Measurements from ENCODE around the gene TMPRSS11A. TPM values are rescaled to one million over a fixed set of nuclear protein-coding genes. Genes with fewer than 3 reads are reported as not detected.

Gene TMPRSS11A
- total RNA-seq, 2 experiments from 2014 or later, result not detected

- Mint-ChIP-seq H3K36me3 (no peaks in the 10 kb centered on the region), H3K4me3 (no peak overlapping the region), H3K27me3 (peaks cover 4% of the 10 kb centered on the region), H3K27ac (no peak overlapping the region), H3K9me3 (no peaks in the 10 kb centered on the region), H3K4me1 (no peaks in the 10 kb centered on the region)
- POLR2A ChIA-PET, result no interaction called here
- DNase-seq, result no peak
- ATAC-seq (ENCODE audit: low read depth), result no peak
Measured at GRCh38 chr4:67899096-67899495, 64.2 kb downstream of the TMPRSS11A start.

GRCh38 chr4:67897686-67898085 is 65.6 kb downstream of the TMPRSS11A start:
- H3K27me3 Mint-ChIP-seq, result peaks cover 3% of the 10 kb centered on the region

GRCh38 chr4:67896421-67897065 is 66.8 kb downstream of the TMPRSS11A start:
- DNase-seq (no peak), ATAC-seq (ENCODE audit: low read depth) (no peak)
- Mint-ChIP-seq H3K4me1 (no peaks in the 10 kb centered on the region), H3K36me3 (no peaks in the 10 kb centered on the region), H3K4me3 (no peak overlapping the region), H3K27ac (no peak overlapping the region), H3K27me3 (no peaks in the 10 kb centered on the region), H3K9me3 (no peaks in the 10 kb centered on the region)
- POLR2A ChIA-PET, result no interaction called here

More at GRCh38 chr4:67897686-67898085, 65.6 kb downstream of the TMPRSS11A start:
- DNase-seq, result no peak
- Mint-ChIP-seq H3K4me1 (no peaks in the 10 kb centered on the region), H3K9me3 (no peaks in the 10 kb centered on the region), H3K27ac (no peak overlapping the region), H3K36me3 (no peaks in the 10 kb centered on the region), H3K4me3 (no peak overlapping the region)
- ATAC-seq (ENCODE audit: low read depth), result no peak
- POLR2A ChIA-PET, result no interaction called here

GRCh38 chr4:67894659-67895058 is 68.6 kb downstream of the TMPRSS11A start:
- POLR2A ChIA-PET, result no interaction called here

GRCh38 chr4:67892905-67893304 is 70.4 kb downstream of the TMPRSS11A start:
- POLR2A ChIA-PET, result no interaction called here
- ATAC-seq (ENCODE audit: low read depth) (no peak), DNase-seq (no peak)
- no peaks in the 10 kb centered on the region for H3K27me3 Mint-ChIP-seq
- H3K36me3 Mint-ChIP-seq, result no peaks in the 10 kb centered on the region
- H3K4me1 Mint-ChIP-seq, result peaks cover 3% of the 10 kb centered on the region
- no peaks in the 10 kb centered on the region for H3K9me3 Mint-ChIP-seq
- H3K4me3 Mint-ChIP-seq, result no peak overlapping the region
- no peak overlapping the region for H3K27ac Mint-ChIP-seq

More at GRCh38 chr4:67894659-67895058, 68.6 kb downstream of the TMPRSS11A start:
- peaks cover 3% of the 10 kb centered on the region for H3K4me1 Mint-ChIP-seq
- no peaks in the 10 kb centered on the region for H3K9me3 Mint-ChIP-seq
- no peaks in the 10 kb centered on the region for H3K27me3 Mint-ChIP-seq
- DNase-seq (no peak), ATAC-seq (ENCODE audit: low read depth) (no peak)
- H3K27ac Mint-ChIP-seq, result no peak overlapping the region
- H3K4me3 Mint-ChIP-seq, result no peak overlapping the region
- no peaks in the 10 kb centered on the region for H3K36me3 Mint-ChIP-seq

GRCh38 chr4:67892253-67892652 is 71.0 kb downstream of the TMPRSS11A start:
- no peak for ATAC-seq (ENCODE audit: low read depth)
- Mint-ChIP-seq H3K9me3 (no peaks in the 10 kb centered on the region), H3K27ac (no peak overlapping the region), H3K4me3 (no peak overlapping the region), H3K4me1 (peaks cover 3% of the 10 kb centered on the region), H3K27me3 (no peaks in the 10 kb centered on the region), H3K36me3 (no peaks in the 10 kb centered on the region)
- no peak for DNase-seq
- POLR2A ChIA-PET, result no interaction called here

- Mint-ChIP-seq H3K27ac (no peak overlapping the region), H3K4me3 (no peak overlapping the region), H3K9me3 (no peaks in the 10 kb centered on the region), H3K27me3 (no peaks in the 10 kb centered on the region), H3K4me1 (peaks cover 3% of the 10 kb centered on the region), H3K36me3 (no peaks in the 10 kb centered on the region)
- ATAC-seq (ENCODE audit: low read depth) (no peak), DNase-seq (no peak)
- POLR2A ChIA-PET, result no interaction called here
Measured at GRCh38 chr4:67891645-67892044, 71.6 kb downstream of the TMPRSS11A start.

- Mint-ChIP-seq H3K27me3 (peaks cover 6% of the 10 kb centered on the region), H3K4me3 (no peak overlapping the region), H3K9me3 (no peaks in the 10 kb centered on the region), H3K27ac (no peak overlapping the region), H3K36me3 (no peaks in the 10 kb centered on the region), H3K4me1 (peaks cover 3% of the 10 kb centered on the region)
- DNase-seq (no peak), ATAC-seq (ENCODE audit: low read depth) (no peak)
- POLR2A ChIA-PET, result no interaction called here
Measured at GRCh38 chr4:67886281-67886680, 77.0 kb downstream of the TMPRSS11A start.

GRCh38 chr4:67885762-67886161 is 77.5 kb downstream of the TMPRSS11A start:
- Mint-ChIP-seq H3K27me3 (peaks cover 6% of the 10 kb centered on the region), H3K9me3 (no peaks in the 10 kb centered on the region), H3K27ac (no peak overlapping the region), H3K4me1 (peaks cover 3% of the 10 kb centered on the region), H3K4me3 (no peak overlapping the region), H3K36me3 (no peaks in the 10 kb centered on the region)
- POLR2A ChIA-PET, result no interaction called here
- no peak for DNase-seq
- no peak for ATAC-seq (ENCODE audit: low read depth)

GRCh38 chr4:67884701-67885100 is 78.6 kb downstream of the TMPRSS11A start:
- H3K36me3 Mint-ChIP-seq, result no peaks in the 10 kb centered on the region

GRCh38 chr4:67883902-67884301 is 79.4 kb downstream of the TMPRSS11A start, which contains the start of gene TMPRSS11D:
TMPRSS11D (minus strand) TSS chr4:67884002; CDS start chr4:67883933, 69 bp downstream.
- Mint-ChIP-seq H3K9me3 (peaks cover 2% of the 10 kb centered on the region), H3K27ac (no peak within 1 kb of the TSS), H3K36me3 (no peaks in the 10 kb centered on the region), H3K4me3 (no peak within 1 kb of the TSS), H3K4me1 (no peaks in the 10 kb centered on the region), H3K27me3 (peaks cover 6% of the 10 kb centered on the region)
- POLR2A ChIA-PET, result no interaction called here
- DNase-seq (no peak), ATAC-seq (ENCODE audit: low read depth) (no peak)

More at GRCh38 chr4:67884701-67885100, 78.6 kb downstream of the TMPRSS11A start:
- peaks cover under 1% of the 10 kb centered on the region for H3K4me1 Mint-ChIP-seq
- POLR2A ChIA-PET, result no interaction called here
- no peak overlapping the region for H3K4me3 Mint-ChIP-seq
- H3K27ac Mint-ChIP-seq, result no peak overlapping the region
- no peaks in the 10 kb centered on the region for H3K9me3 Mint-ChIP-seq
- peaks cover 6% of the 10 kb centered on the region for H3K27me3 Mint-ChIP-seq
- DNase-seq, result no peak
- ATAC-seq (ENCODE audit: low read depth), result no peak

- Mint-ChIP-seq H3K36me3 (no peaks in the 10 kb centered on the region), H3K9me3 (peaks cover 2% of the 10 kb centered on the region), H3K4me3 (no peak overlapping the region), H3K27ac (no peak overlapping the region), H3K27me3 (peaks cover 6% of the 10 kb centered on the region), H3K4me1 (no peaks in the 10 kb centered on the region)
- POLR2A ChIA-PET, result no interaction called here
- DNase-seq (no peak), ATAC-seq (ENCODE audit: low read depth) (no peak)
Measured at GRCh38 chr4:67883458-67883857, 79.8 kb downstream of the TMPRSS11A start.

GRCh38 chr4:67880866-67881610 is 82.3 kb downstream of the TMPRSS11A start:
- H3K36me3 Mint-ChIP-seq, result no peaks in the 10 kb centered on the region
- DNase-seq (no peak), ATAC-seq (ENCODE audit: low read depth) (no peak)
- POLR2A ChIA-PET, result no interaction called here
- peaks cover 6% of the 10 kb centered on the region for H3K27me3 Mint-ChIP-seq
- no peaks in the 10 kb centered on the region for H3K4me1 Mint-ChIP-seq
- H3K27ac Mint-ChIP-seq, result no peak overlapping the region
- H3K9me3 Mint-ChIP-seq, result peaks cover 2% of the 10 kb centered on the region
- H3K4me3 Mint-ChIP-seq, result no peak overlapping the region

- Mint-ChIP-seq H3K4me1 (no peaks in the 10 kb centered on the region), H3K36me3 (no peaks in the 10 kb centered on the region), H3K4me3 (no peak overlapping the region), H3K27ac (no peak overlapping the region), H3K9me3 (peaks cover 2% of the 10 kb centered on the region), H3K27me3 (peaks cover 8% of the 10 kb centered on the region)
- DNase-seq (no peak), ATAC-seq (ENCODE audit: low read depth) (no peak)
- POLR2A ChIA-PET, result no interaction called here
Measured at GRCh38 chr4:67879486-67879885, 83.8 kb downstream of the TMPRSS11A start.

Data from activated naive CD8-positive, alpha-beta T cell treated with anti-CD3 and anti-CD28 coated beads, Interleukin-2, amount 10 ng/mL, durations not matched to agents 7 days and 5 days (primary cell).